K562 (cell line): Measurements from ENCODE around the gene DAP. TPM values are rescaled to one million over a fixed set of nuclear protein-coding genes. Genes with fewer than 3 reads are reported as not detected.

Experiments
- CEBPG ChIP-seq, 3 experiments: fragments of 200-800 bp in 1 of 3; sonication (Bioruptor generic) in 1 of 3; sonication (generic) in 1 of 3; formaldehyde crosslinking in 1 of 3; IDR thresholded peaks in 2 of 3; conservative IDR thresholded peaks in 1 of 3; 2 replicates each; pipeline versions ENCODE4 v1.6.1 to v1.8.0; 2016 to 2022; ENCODE audit warnings: missing compliant biosample characterization in 2 of 3, missing genetic modification characterization in 2 of 3, mild to moderate bottlenecking in 1 of 3, missing genetic modification reagents in 1 of 3
- JUND ChIP-seq, 2 experiments: IDR thresholded peaks; 2 replicates in 1 of 2; 3 replicates in 1 of 2; pipeline ENCODE4 v1.6.1; 2011; ENCODE audit warnings: borderline replicate concordance in 2 of 2, low read depth in 2 of 2, low read length in 2 of 2, improper control_type of control experiment in 1 of 2, missing biosample characterization in 1 of 2, missing genetic modification characterization in 1 of 2, missing genetic modification reagents in 1 of 2
- NCOA6 ChIP-seq: fragments of 450-650 bp; IDR thresholded peaks from 2 replicates; pipeline ENCODE4 v1.6.1; 2017; ENCODE audit warnings: mild to moderate bottlenecking
- NFATC3 ChIP-seq: fragments of 450-650 bp; IDR thresholded peaks from 2 replicates; pipeline ENCODE4 v1.6.1; 2017; ENCODE audit warnings: mild to moderate bottlenecking
- RAD21 ChIP-seq, 2 experiments: fragments of 250-450 bp in 1 of 2; fragments of 450-650 bp in 1 of 2; sonication (Bioruptor Pico) in 1 of 2; formaldehyde crosslinking in 1 of 2; IDR thresholded peaks in 1 of 2; conservative IDR thresholded peaks in 1 of 2; 2 replicates each; pipeline versions ENCODE4 v1.4.0 to v1.8.0; 2020 to 2022; ENCODE audit warnings: mild to moderate bottlenecking in 2 of 2, moderate library complexity in 1 of 2
- SMAD4 ChIP-seq: fragments of 250-450 bp; sonication (Bioruptor Pico); conservative IDR thresholded peaks from 2 replicates; pipeline ENCODE4 v1.8.0; 2021; ENCODE audit warnings: inconsistent platforms, mild to moderate bottlenecking, moderate library complexity
- SMARCA5 ChIP-seq: fragments of 450-650 bp; IDR thresholded peaks from 2 replicates; pipeline ENCODE4 v1.6.1; 2016
- SMC3 ChIP-seq: conservative IDR thresholded peaks from 2 replicates; pipeline ENCODE4 v1.6.1; 2011; ENCODE audit warnings: low read depth, low read length, improper control_type of control experiment; ENCODE audit not compliant: insufficient read depth
- THRAP3 ChIP-seq: fragments of 450-650 bp; IDR thresholded peaks from 2 replicates; pipeline ENCODE4 v1.6.1; 2016; ENCODE audit warnings: mild to moderate bottlenecking, inconsistent platforms, borderline replicate concordance
- VEZF1 ChIP-seq: fragments of 200-800 bp; sonication (Bioruptor generic); IDR thresholded peaks from 2 replicates; pipeline ENCODE4 v1.6.1; 2017; ENCODE audit warnings: missing genetic modification characterization, missing compliant biosample characterization
- XRCC5 ChIP-seq: fragments of 200-400 bp; formaldehyde crosslinking; IDR thresholded peaks from 2 replicates; pipeline ENCODE4 v1.6.1; 2017; ENCODE audit warnings: low read depth, mild to moderate bottlenecking, low read length
- ZBTB7A ChIP-seq: IDR thresholded peaks from 2 replicates; pipeline ENCODE4 v1.6.1; 2011; ENCODE audit warnings: low read depth, mild to moderate bottlenecking, low read length, moderate library complexity, borderline replicate concordance; ENCODE audit not compliant: control insufficient read depth
- ZFX ChIP-seq: sonication (generic); formaldehyde crosslinking; IDR thresholded peaks from 2 replicates; pipeline ENCODE4 v1.8.0; 2022; ENCODE audit warnings: mild to moderate bottlenecking, missing genetic modification reagents, moderate library complexity
- ZNF740 ChIP-seq, 3 experiments: fragments of 200-800 bp in 1 of 3; sonication (Bioruptor generic) in 1 of 3; sonication (generic) in 1 of 3; formaldehyde crosslinking in 1 of 3; IDR thresholded peaks; 2 replicates each; pipeline versions ENCODE4 v1.6.1 to v1.8.0; 2016 to 2022; ENCODE audit warnings: mild to moderate bottlenecking in 2 of 3, missing compliant biosample characterization in 2 of 3, missing genetic modification characterization in 2 of 3, missing genetic modification reagents in 1 of 3
- polyA plus RNA-seq, 8 experiments: library from polyadenylated mRNA; depleted of rRNA in 4 of 8; stranded (reverse) in 5 of 8; unstranded in 3 of 8; fragments of >200 nt; fragmentation: Nextera tagmentation in 2 of 8; fragmentation: Illumina TruSeq in 1 of 8; extraction: Ambion mirVana in 2 of 8; extraction: Trizol in 1 of 8; gene quantifications; 2 replicates each; pipeline versions ENCODE4 v1.2.1 to v1.2.3, GENCODE V29; 2011 to 2014; ENCODE audit warnings: inconsistent platforms in 1 of 8, missing spikeins in 1 of 8
- total RNA-seq, 7 experiments: library from RNA; depleted of rRNA in 6 of 7; stranded (reverse); fragments of >200 nt in 6 of 7; fragmentation: Illumina TruSeq in 2 of 7; extraction: Trizol in 2 of 7; gene quantifications; 2 replicates each; pipeline versions ENCODE4 v1.2.1 to v1.2.3, GENCODE V29; 2011 to 2021; ENCODE audit warnings: low replicate concordance in 1 of 7
- TF ChIP-seq, protein P1 (sequence below): fragments of 450-650 bp; IDR thresholded peaks from 2 replicates; pipeline ENCODE4 v1.6.1; 2018; ENCODE audit not compliant: partially characterized antibody
- TF ChIP-seq, protein P2 (sequence below): fragments of 250-450 bp; sonication (Bioruptor Pico); IDR thresholded peaks from 2 replicates; pipeline ENCODE4 v1.8.0; 2021; ENCODE audit warnings: borderline replicate concordance, mild to moderate bottlenecking, moderate library complexity; ENCODE audit not compliant: poor library complexity, severe bottlenecking

DAP gene
- total and polyA plus RNA-seq, 9 of the 15 experiments (the other 6 are each of a cell fraction or from before 2014, with no cell fraction given) = 14.1 to 151 (median 34.5) TPM

- peak; percentile 26; the same call in 1 of the 2 replicates for TF ChIP-seq ZNF740 (CRISPR knock-in tag; IDR thresholded peaks at IDR 0.05)
- peak in 1 of 2 experiments; percentile 71; a peak in 2 of 4 replicates for TF ChIP-seq ZNF740 (tag; IDR thresholded peaks at IDR 0.05)
- TF ChIP-seq ZFX (CRISPR knock-in tag) = peak; percentile 42; the same call in 1 of the 2 replicates
- TF ChIP-seq, protein P1, sequence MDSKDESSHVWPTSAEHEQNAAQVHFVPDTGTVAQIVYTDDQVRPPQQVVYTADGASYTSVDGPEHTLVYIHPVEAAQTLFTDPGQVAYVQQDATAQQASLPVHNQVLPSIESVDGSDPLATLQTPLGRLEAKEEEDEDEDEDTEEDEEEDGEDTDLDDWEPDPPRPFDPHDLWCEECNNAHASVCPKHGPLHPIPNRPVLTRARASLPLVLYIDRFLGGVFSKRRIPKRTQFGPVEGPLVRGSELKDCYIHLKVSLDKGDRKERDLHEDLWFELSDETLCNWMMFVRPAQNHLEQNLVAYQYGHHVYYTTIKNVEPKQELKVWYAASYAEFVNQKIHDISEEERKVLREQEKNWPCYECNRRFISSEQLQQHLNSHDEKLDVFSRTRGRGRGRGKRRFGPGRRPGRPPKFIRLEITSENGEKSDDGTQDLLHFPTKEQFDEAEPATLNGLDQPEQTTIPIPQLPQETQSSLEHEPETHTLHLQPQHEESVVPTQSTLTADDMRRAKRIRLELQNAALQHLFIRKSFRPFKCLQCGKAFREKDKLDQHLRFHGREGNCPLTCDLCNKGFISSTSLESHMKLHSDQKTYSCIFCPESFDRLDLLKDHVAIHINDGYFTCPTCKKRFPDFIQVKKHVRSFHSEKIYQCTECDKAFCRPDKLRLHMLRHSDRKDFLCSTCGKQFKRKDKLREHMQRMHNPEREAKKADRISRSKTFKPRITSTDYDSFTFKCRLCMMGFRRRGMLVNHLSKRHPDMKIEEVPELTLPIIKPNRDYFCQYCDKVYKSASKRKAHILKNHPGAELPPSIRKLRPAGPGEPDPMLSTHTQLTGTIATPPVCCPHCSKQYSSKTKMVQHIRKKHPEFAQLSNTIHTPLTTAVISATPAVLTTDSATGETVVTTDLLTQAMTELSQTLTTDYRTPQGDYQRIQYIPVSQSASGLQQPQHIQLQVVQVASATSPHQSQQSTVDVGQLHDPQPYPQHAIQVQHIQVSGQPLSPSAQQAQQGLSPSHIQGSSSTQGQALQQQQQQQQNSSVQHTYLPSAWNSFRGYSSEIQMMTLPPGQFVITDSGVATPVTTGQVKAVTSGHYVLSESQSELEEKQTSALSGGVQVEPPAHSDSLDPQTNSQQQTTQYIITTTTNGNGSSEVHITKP = no peak
- TF ChIP-seq XRCC5 = 0 out of 2 replicates have a peak, but pooled peaks have one; percentile 8
- TF ChIP-seq JUND (IDR thresholded peaks at IDR 0.05; ENCODE audit: borderline replicate concordance, low read depth, low read length) = 0 out of 2 replicates have a peak, but pooled peaks have one; percentile 21
- no peak for TF ChIP-seq JUND (tag; IDR thresholded peaks at IDR 0.05; ENCODE audit: borderline replicate concordance, low read depth, low read length)
- TF ChIP-seq NFATC3 = no peak
- TF ChIP-seq RAD21 (CRISPR knock-in tag; conservative IDR thresholded peaks at IDR 0.05 in 1 of 2, IDR thresholded peaks at IDR 0.05 in 1 of 2) = peak in 1 of 2 experiments; percentile 53; a peak in 3 of 4 replicates
- TF ChIP-seq, protein P2, sequence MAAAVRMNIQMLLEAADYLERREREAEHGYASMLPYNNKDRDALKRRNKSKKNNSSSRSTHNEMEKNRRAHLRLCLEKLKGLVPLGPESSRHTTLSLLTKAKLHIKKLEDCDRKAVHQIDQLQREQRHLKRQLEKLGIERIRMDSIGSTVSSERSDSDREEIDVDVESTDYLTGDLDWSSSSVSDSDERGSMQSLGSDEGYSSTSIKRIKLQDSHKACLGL (CRISPR knock-in tag) = no peak
- TF ChIP-seq ZBTB7A = 0 out of 2 replicates have a peak, but pooled peaks have one; percentile 12
- 0 out of 2 replicates have a peak, but pooled peaks have one; percentile 43 for TF ChIP-seq SMARCA5
- TF ChIP-seq SMC3 = peak; percentile 50
- no peak for TF ChIP-seq NCOA6
- no peak for TF ChIP-seq CEBPG (CRISPR knock-in tag; IDR thresholded peaks at IDR 0.05)
- peak in 1 of 2 experiments; percentile 71; a peak in 2 of 4 replicates for TF ChIP-seq CEBPG (tag; conservative IDR thresholded peaks at IDR 0.05 in 1 of 2, IDR thresholded peaks at IDR 0.05 in 1 of 2)
- peak; percentile 73; the same call in 1 of the 2 replicates for TF ChIP-seq THRAP3
- no peak for TF ChIP-seq SMAD4
- peak; percentile 98 for TF ChIP-seq VEZF1 (CRISPR knock-in tag)
Measured at GRCh38 chr5:10701567-10702039, 59.4 kb downstream of the DAP start (continued).
